Measurements from ENCODE around the gene CXCL9.
A peak's percentile ranks its signal among the peaks of the same experiment; 100 is the strongest.

CXCL9 gene

DNA sequence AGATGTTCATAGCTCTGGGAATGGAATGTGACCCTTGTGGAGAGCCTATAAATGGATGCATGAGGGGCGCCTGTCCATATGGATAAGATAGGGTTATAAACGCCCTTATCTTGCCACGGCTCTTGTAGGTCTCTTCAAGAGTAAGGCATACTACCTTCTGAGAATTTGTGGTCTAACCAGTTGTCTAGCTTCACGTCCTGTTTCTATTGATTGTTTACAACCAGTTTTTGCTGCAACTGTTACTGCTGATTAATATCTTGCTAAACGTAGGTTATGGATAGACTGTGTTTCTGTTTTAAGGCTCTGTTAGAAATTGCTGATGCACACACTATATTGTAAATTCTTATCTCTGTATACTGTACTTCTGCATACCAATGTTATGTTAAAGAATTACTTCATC is 52.5 kb downstream of the CXCL9 start:
- DNase-seq (ENCODE audit: low spot score), result peak; percentile 10

DNA sequence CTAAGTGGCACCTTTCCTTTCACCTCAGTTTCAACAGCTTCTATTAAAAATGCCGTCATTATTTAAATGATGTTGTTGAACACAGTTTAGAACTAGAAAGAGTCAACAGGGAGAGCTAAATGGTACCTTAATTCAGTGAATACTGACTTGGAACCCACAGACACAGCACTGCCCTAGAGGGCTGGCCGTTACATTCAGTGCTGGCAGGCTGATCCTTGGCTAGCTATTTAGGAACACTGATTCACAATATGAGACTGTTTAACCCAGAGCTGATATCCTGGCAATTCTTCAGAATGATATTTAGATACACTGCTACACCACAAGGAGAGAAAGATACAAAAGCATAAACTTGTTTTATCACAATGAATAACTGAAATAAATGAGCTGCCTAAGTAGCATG is 53.8 kb downstream of the CXCL9 start:
- no peak for DNase-seq (ENCODE audit: low spot score)

Measured in activated CD4-positive, alpha-beta T cell treated with anti-CD3 and anti-CD28 coated beads, Interleukin-2, Interleukin-4, amounts not matched to agents 100 ng/mL and 50 ng/mL, durations not matched to agents 16 hours and 8 hours (primary cell).